ENCODE data around the gene KCNJ2.

The KCNJ2 gene

DNA sequence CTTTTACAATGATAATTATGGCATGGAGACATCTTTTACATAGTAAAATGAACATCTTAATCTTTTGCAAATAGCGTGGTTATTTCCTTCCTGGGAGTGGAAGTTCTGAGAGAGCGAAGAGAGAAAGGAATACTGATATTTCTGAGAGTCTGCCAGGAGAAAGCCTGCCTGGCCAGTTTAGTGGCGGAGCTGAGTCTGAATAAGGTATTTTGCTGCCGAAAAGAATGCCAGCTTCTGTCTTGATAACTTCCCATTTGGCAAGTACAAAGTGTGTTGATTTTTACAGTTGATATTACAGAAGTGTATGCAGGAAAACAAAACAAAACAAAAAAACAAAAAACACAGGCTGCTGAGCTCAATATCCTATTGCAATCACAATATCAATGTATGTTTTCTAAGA lies 55.9 kb downstream of the KCNJ2 start:
- H3K4me2 ChIP-seq (ENCODE audit: low read length), result no peak overlapping the region
- no peaks in the 10 kb centered on the region for H3K9me2 ChIP-seq (ENCODE audit: low read depth, low read length)
- no peaks in the 10 kb centered on the region for H3K4me1 ChIP-seq (ENCODE audit: insufficient read depth, low read length, severe bottlenecking)
- H2AFZ ChIP-seq (ENCODE audit: low read length), result no peak overlapping the region
- TF ChIP-seq, protein P1, sequence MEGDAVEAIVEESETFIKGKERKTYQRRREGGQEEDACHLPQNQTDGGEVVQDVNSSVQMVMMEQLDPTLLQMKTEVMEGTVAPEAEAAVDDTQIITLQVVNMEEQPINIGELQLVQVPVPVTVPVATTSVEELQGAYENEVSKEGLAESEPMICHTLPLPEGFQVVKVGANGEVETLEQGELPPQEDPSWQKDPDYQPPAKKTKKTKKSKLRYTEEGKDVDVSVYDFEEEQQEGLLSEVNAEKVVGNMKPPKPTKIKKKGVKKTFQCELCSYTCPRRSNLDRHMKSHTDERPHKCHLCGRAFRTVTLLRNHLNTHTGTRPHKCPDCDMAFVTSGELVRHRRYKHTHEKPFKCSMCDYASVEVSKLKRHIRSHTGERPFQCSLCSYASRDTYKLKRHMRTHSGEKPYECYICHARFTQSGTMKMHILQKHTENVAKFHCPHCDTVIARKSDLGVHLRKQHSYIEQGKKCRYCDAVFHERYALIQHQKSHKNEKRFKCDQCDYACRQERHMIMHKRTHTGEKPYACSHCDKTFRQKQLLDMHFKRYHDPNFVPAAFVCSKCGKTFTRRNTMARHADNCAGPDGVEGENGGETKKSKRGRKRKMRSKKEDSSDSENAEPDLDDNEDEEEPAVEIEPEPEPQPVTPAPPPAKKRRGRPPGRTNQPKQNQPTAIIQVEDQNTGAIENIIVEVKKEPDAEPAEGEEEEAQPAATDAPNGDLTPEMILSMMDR (IDR thresholded peaks at IDR 0.05; ENCODE audit: low read length), result no peak
- no peak for TF ChIP-seq EZH2 (IDR thresholded peaks at IDR 0.05; ENCODE audit: borderline replicate concordance, low read length)
- H3K4me3 ChIP-seq (ENCODE audit: low read depth, low read length, poor library complexity, severe bottlenecking), result no peak overlapping the region
- no peak overlapping the region for H3K9ac ChIP-seq (ENCODE audit: low read length)
- H3K27ac ChIP-seq (ENCODE audit: low read depth, low read length, poor library complexity, severe bottlenecking), result no peak overlapping the region
- H3F3A ChIP-seq (ENCODE audit: insufficient read depth, low read length), result no peaks in the 10 kb centered on the region
- H3K9me3 ChIP-seq (ENCODE audit: low read length), result no peaks in the 10 kb centered on the region
- no peaks in the 10 kb centered on the region for H3K79me2 ChIP-seq (ENCODE audit: insufficient read depth, low read length)
- H3K27me3 ChIP-seq (ENCODE audit: insufficient read depth, low read length), result no peaks in the 10 kb centered on the region
- no peaks in the 10 kb centered on the region for H4K20me1 ChIP-seq (ENCODE audit: insufficient read depth, low read length)
- no peaks in the 10 kb centered on the region for H3K36me3 ChIP-seq (ENCODE audit: insufficient read depth, low read length)
